Measurements from ENCODE around the gene RTL1.

The RTL1 gene

GRCh38 chr14:100898465-100898864 is 5.1 kb downstream of the RTL1 start:
- DNase-seq = no peak

GRCh38 chr14:100896369-100897060 is 7.0 kb downstream of the RTL1 start:
- no peak for DNase-seq

DNA sequence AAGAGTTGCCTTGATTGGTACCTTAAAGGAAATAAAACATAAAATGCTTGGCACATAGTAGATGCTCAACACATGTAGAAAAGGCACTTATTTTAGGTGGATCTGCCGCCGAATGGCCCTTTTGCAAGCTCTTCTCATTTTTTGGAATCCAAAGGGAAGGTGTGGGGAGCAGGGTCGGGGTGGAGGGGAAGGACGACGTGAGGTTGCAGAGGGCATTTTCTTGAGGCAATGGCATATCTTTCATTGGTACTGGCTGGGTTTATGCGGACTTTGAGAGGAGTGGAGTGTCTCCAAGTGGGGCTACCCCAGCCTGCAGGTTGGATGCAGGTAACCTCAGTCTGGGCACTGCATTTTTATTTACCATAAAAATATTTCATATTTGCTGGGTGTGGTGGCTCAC is 8.1 kb downstream of the RTL1 start:
- no peak for DNase-seq

GRCh38 chr14:100894416-100894815 is 9.1 kb downstream of the RTL1 start:
- DNase-seq = no peak

- DNase-seq = no peak
Observed at GRCh38 chr14:100893760-100894159, 9.8 kb downstream of the RTL1 start.

DNA sequence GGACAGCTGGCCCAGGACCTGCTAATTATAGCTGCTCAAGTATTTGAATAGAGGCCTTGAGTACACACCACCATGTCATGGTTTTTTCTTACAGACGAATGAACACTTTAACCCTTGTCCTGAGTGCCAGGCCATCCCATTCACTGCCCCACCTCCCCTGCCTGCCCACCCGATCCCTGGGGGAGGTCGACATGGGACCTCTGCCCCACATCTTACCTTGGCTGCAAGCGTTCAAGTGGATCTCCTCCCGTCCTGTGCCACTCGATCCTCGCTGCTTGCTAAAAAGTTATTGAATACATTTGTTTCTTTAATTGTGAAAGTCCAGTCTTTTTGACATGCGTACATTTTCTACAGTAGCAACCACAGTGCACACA is 10.3 kb downstream of the RTL1 start:
- DNase-seq = no peak

- no peak for DNase-seq
Observed at GRCh38 chr14:100892496-100893227, 10.9 kb downstream of the RTL1 start.

GRCh38 chr14:100891501-100892445 is 11.7 kb downstream of the RTL1 start:
- no peak for DNase-seq

DNA sequence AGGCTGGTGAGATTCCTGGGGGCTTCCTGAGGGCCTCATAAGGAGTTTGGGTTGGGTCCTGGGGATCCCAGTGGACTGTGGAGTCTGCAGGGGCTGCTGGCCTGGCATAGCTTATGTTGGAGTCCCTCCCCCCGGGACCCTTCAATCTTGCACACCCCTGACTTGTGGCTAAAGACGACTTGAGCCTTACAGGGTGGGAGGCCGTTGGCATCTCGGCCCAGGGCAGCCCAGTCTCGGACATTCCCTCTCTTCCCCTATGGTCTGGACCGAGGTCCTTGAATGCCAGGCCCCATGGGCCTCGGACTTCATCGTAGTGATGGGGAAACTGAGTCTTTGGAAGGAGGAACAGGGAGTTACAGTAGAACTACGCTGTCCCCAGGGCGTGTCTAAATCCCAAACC is 12.5 kb downstream of the RTL1 start:
- no peak for DNase-seq

GRCh38 chr14:100890061-100890850 is 13.3 kb downstream of the RTL1 start:
- no peak for DNase-seq

GRCh38 chr14:100889641-100890040 is 13.9 kb downstream of the RTL1 start:
- no peak for DNase-seq

- DNase-seq = no peak
Observed at GRCh38 chr14:100888789-100889315, 14.7 kb downstream of the RTL1 start.

GRCh38 chr14:100887728-100888335 is 15.7 kb downstream of the RTL1 start:
- DNase-seq = no peak

- no peak for DNase-seq
Observed at GRCh38 chr14:100885617-100886016, 17.9 kb downstream of the RTL1 start.

- DNase-seq = no peak
Observed at GRCh38 chr14:100885196-100885595, 18.3 kb downstream of the RTL1 start.

DNA sequence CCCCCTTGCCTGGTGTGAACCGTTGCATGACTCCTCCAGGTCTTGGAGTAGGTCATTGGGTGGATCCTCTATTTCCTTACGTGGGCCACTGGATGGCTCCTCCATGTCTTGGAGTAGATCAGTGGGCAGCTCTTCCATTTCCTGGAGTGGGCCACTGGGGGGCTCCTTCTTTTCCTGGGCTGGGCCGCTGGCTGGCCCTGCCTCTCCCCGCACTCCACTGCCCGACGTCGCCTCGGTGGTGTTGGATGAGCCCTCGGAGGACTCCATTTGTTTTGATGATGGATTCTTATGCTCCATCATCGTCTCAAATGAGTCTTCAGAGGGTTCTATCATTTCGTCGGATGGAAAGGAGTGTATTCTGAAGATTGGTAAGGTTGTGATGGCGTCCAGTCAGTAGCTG is 19.1 kb downstream of the RTL1 start:
- no peak for DNase-seq

DNA sequence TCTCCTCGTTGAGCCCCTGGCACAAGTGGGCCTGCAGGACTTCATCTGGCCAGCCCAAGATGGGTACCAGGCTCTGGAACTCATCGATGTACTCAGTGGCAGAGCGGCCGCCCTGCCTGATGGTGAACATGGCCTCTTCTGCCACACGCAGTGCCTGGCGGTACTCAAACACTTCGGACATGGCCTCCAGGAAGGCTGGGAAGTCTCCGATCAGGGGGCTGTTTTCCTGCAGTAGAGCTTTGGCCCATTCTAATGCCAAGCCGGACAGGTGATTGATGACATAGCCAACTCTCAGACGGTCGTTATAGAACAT is 19.8 kb downstream of the RTL1 start:
- DNase-seq = no peak

DNA sequence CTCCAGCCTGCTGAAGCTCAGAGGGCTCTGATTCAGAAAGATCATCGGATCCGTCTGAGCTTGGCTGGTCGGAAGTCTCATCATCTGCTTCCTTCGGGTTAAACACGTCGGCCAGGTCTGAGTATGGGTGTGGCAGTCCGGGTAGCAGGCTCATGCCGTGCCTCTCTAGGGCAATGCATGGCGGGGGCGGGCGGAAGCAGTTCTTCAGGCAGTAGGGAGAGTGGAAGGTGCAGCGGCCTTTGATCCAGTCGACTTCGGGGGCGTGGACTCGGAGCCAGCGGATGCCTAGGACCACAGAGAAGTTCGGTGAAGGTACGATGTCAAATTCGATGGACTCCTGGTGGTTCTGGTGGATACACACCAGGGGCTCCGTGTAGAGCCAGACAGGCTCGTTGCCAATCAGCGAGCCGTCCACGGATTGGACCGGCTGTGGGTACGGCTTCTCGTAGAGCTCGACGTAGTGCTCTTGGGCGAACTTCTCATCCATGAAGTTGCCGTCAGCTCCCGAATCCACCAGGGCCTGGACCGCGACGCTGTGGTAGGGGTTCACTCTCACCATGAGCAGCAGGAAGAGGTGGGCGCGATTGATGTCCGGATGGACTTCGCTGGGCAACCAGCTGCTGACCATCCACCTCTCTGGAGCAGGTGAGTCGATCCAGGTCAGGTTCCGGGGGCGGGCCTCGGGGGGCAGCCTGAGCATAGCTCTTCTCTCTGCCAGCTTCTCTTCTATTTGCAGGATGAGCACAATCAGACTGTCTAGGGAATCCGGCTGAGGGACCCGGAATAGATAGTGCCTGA is 20.3 kb downstream of the RTL1 start:
- DNase-seq = no peak

- no peak for DNase-seq
Observed at GRCh38 chr14:100882026-100882967, 21.2 kb downstream of the RTL1 start.

All from hippocampal formation (tissue), 2 donors.